Mesendoderm (in vitro differentiated cells): ENCODE data around the gene THADA.

Source experiments
- DNase-seq: peaks from one replicate; pipeline ENCODE4 v3.0.0; 2013
- H2AK5ac ChIP-seq: 2 replicates; pipeline ENCODE4 v1.6.1; 2013; ENCODE audit warnings: low read length, inconsistent platforms
- H2BK120ac ChIP-seq: 2 replicates; pipeline ENCODE4 v1.6.1; 2013; ENCODE audit warnings: low read depth, mild to moderate bottlenecking, low read length, moderate library complexity, mixed read lengths
- H2BK15ac ChIP-seq: replicated peaks from 2 replicates; pipeline ENCODE4 v1.6.1; 2013; ENCODE audit warnings: low read depth, mild to moderate bottlenecking, moderate library complexity
- H2BK5ac ChIP-seq: 2 replicates; pipeline ENCODE4 v1.6.1; 2013; ENCODE audit warnings: low read length, inconsistent platforms
- H3K18ac ChIP-seq: 2 replicates; pipeline ENCODE4 v1.6.1; 2013; ENCODE audit warnings: mild to moderate bottlenecking, low read length, mixed read lengths
- H3K23ac ChIP-seq: one replicate; pipeline ENCODE4 v1.6.1; 2013; ENCODE audit warnings: low read length
- H3K27ac ChIP-seq: 2 replicates; pipeline ENCODE4 v1.5.1; 2013; ENCODE audit warnings: low read depth, mild to moderate bottlenecking, inconsistent platforms, low read length, moderate library complexity
- H3K27me3 ChIP-seq: 2 replicates; pipeline ENCODE4 v1.6.1; 2013; ENCODE audit warnings: low read length, control low read depth, mild to moderate bottlenecking, inconsistent platforms; ENCODE audit not compliant: insufficient read depth, poor library complexity
- H3K36me3 ChIP-seq: 2 replicates; pipeline ENCODE4 v1.6.1; 2013; ENCODE audit warnings: low read length, inconsistent platforms; ENCODE audit not compliant: control insufficient read depth, insufficient read depth
- H3K4ac ChIP-seq: one replicate; pipeline ENCODE4 v1.6.1; 2013; ENCODE audit warnings: low read depth, mild to moderate bottlenecking, low read length, moderate library complexity
- H3K4me1 ChIP-seq: 2 replicates; pipeline ENCODE4 v1.6.1; 2013; ENCODE audit warnings: low read depth, low read length, inconsistent platforms; ENCODE audit not compliant: control insufficient read depth
- H3K4me2 ChIP-seq: 2 replicates; pipeline ENCODE4 v1.6.1; 2013; ENCODE audit warnings: low read length
- H3K4me3 ChIP-seq: 2 replicates; pipeline ENCODE4 v1.5.1; 2013; ENCODE audit warnings: mild to moderate bottlenecking, low read length
- H3K56ac ChIP-seq: one replicate; pipeline ENCODE4 v1.6.1; 2013; ENCODE audit warnings: low read length
- H3K79me1 ChIP-seq: 2 replicates; pipeline ENCODE4 v1.6.1; 2013; ENCODE audit warnings: low read length, inconsistent platforms
- H3K79me2 ChIP-seq: 2 replicates; pipeline ENCODE4 v1.6.1; 2013; ENCODE audit warnings: mild to moderate bottlenecking, low read length; ENCODE audit not compliant: control insufficient read depth, insufficient read depth
- H3K9ac ChIP-seq: 2 replicates; pipeline ENCODE4 v1.6.1; 2013; ENCODE audit warnings: low read length, inconsistent platforms
- H4K5ac ChIP-seq: one replicate; pipeline ENCODE4 v1.6.1; 2013; ENCODE audit warnings: low read length
- H4K8ac ChIP-seq: one replicate; pipeline ENCODE4 v1.6.1; 2013; ENCODE audit warnings: low read depth, mild to moderate bottlenecking, control low read depth, low read length, moderate library complexity
- whole genome bisulfite sequencing: extraction: QIAGEN DNeasy Blood & Tissue Kit; methylation state at CpG from one replicate; pipeline ENCODE4 v1.1.7; 2013; ENCODE audit warnings: low lambda C conversion rate, missing lambda C conversion rate; ENCODE audit not compliant: insufficient coverage; ENCODE audit errors: extremely low coverage; 5-methylcytosine and 5-hydroxymethylcytosine counted together

The THADA gene

GRCh38 chr2:43418680-43419079 lies 177.2 kb downstream of the THADA start:
- Histone ChIP-seq H2BK15ac (no peak overlapping the region), H3K79me2 (no peaks in the 10 kb centered on the region), H2BK120ac (no peak overlapping the region), H3K4me1 (no peaks in the 10 kb centered on the region), H3K4me3 (no peak overlapping the region), H3K4ac (no peak overlapping the region), H3K36me3 (no peaks in the 10 kb centered on the region), H3K79me1 (no peaks in the 10 kb centered on the region), H2AK5ac (no peak overlapping the region), H3K9ac (no peak overlapping the region), H2BK5ac (no peak overlapping the region), H4K5ac (no peak overlapping the region), H3K18ac (no peak overlapping the region), H3K23ac (no peak overlapping the region), H3K27ac (no peak overlapping the region), H3K4me2 (no peak overlapping the region), H3K56ac (no peak overlapping the region), H4K8ac (no peak overlapping the region), H3K27me3 (no peaks in the 10 kb centered on the region)
- no CpG with 5 or more reads among the region's 3 CpGs for WGBS
- DNase-seq: no peak

GRCh38 chr2:43417300-43417699 lies 178.5 kb downstream of the THADA start:
- no peak overlapping the region for H3K9ac ChIP-seq

GRCh38 chr2:43415592-43415991 lies 180.2 kb downstream of the THADA start:
- H3K27me3 ChIP-seq: no peaks in the 10 kb centered on the region
- WGBS: no CpG with 5 or more reads among the region's 7 CpGs
- no peak overlapping the region for H3K23ac ChIP-seq
- H3K4me3 ChIP-seq: no peak overlapping the region
- no peak overlapping the region for H4K5ac ChIP-seq
- H3K56ac ChIP-seq: no peak overlapping the region
- H3K79me2 ChIP-seq: no peaks in the 10 kb centered on the region
- no peaks in the 10 kb centered on the region for H3K36me3 ChIP-seq
- no peaks in the 10 kb centered on the region for H3K79me1 ChIP-seq
- no peak overlapping the region for H4K8ac ChIP-seq
- no peak for DNase-seq
- H2BK120ac ChIP-seq: no peak overlapping the region
- H3K4ac ChIP-seq: no peak overlapping the region
- no peak overlapping the region for H3K4me2 ChIP-seq
- no peak overlapping the region for H2BK5ac ChIP-seq
- H2AK5ac ChIP-seq: no peak overlapping the region
- no peak overlapping the region for H3K27ac ChIP-seq
- H3K18ac ChIP-seq: no peak overlapping the region
- no peaks in the 10 kb centered on the region for H3K4me1 ChIP-seq
- H2BK15ac ChIP-seq: no peak overlapping the region
- H3K9ac ChIP-seq: no peak overlapping the region

More at GRCh38 chr2:43417300-43417699, 178.5 kb downstream of the THADA start:
- H3K56ac ChIP-seq: no peak overlapping the region
- H3K23ac ChIP-seq: no peak overlapping the region
- H2BK120ac ChIP-seq: no peak overlapping the region
- no peak overlapping the region for H3K18ac ChIP-seq
- H3K4me3 ChIP-seq: no peak overlapping the region
- no peak overlapping the region for H3K4ac ChIP-seq
- H3K79me1 ChIP-seq: no peaks in the 10 kb centered on the region
- H4K5ac ChIP-seq: no peak overlapping the region
- H3K27me3 ChIP-seq: no peaks in the 10 kb centered on the region
- H3K36me3 ChIP-seq: no peaks in the 10 kb centered on the region
- H3K27ac ChIP-seq: no peak overlapping the region
- H4K8ac ChIP-seq: no peak overlapping the region
- no CpG with 5 or more reads among the region's 1 CpG for WGBS
- no peak overlapping the region for H2BK5ac ChIP-seq
- no peak overlapping the region for H3K4me2 ChIP-seq
- H3K4me1 ChIP-seq: no peaks in the 10 kb centered on the region
- H3K79me2 ChIP-seq: no peaks in the 10 kb centered on the region
- DNase-seq: no peak
- H2AK5ac ChIP-seq: no peak overlapping the region
- no peak overlapping the region for H2BK15ac ChIP-seq

GRCh38 chr2:43414586-43415135 lies 181.2 kb downstream of the THADA start:
- peak; percentile 45 for DNase-seq
- Histone ChIP-seq H3K18ac (no peak overlapping the region), H2BK120ac (no peak overlapping the region), H3K4me1 (no peaks in the 10 kb centered on the region), H3K4ac (no peak overlapping the region), H3K9ac (no peak overlapping the region), H4K5ac (no peak overlapping the region), H3K36me3 (no peaks in the 10 kb centered on the region), H2BK5ac (no peak overlapping the region), H2BK15ac (no peak overlapping the region), H3K56ac (no peak overlapping the region), H3K23ac (no peak overlapping the region), H3K27me3 (no peaks in the 10 kb centered on the region), H3K4me3 (no peak overlapping the region), H4K8ac (no peak overlapping the region), H3K79me2 (no peaks in the 10 kb centered on the region), H3K79me1 (no peaks in the 10 kb centered on the region), H2AK5ac (no peak overlapping the region), H3K4me2 (no peak overlapping the region), H3K27ac (no peak overlapping the region)
- 100% methylated on average over 2 of the region's 4 CpGs for WGBS

GRCh38 chr2:43414033-43414432 lies 181.8 kb downstream of the THADA start:
- H3K4me2 ChIP-seq: no peak overlapping the region
- no peak overlapping the region for H3K4me3 ChIP-seq
- no peak overlapping the region for H3K23ac ChIP-seq
- no peak overlapping the region for H2BK120ac ChIP-seq
- no peaks in the 10 kb centered on the region for H3K79me1 ChIP-seq
- no peaks in the 10 kb centered on the region for H3K79me2 ChIP-seq
- H3K4me1 ChIP-seq: no peaks in the 10 kb centered on the region
- no peak overlapping the region for H3K18ac ChIP-seq
- H3K36me3 ChIP-seq: no peaks in the 10 kb centered on the region
- DNase-seq: no peak
- no peak overlapping the region for H3K9ac ChIP-seq
- no peak overlapping the region for H2BK15ac ChIP-seq
- no peaks in the 10 kb centered on the region for H3K27me3 ChIP-seq
- H3K56ac ChIP-seq: no peak overlapping the region
- no peak overlapping the region for H3K4ac ChIP-seq
- no peak overlapping the region for H4K5ac ChIP-seq
- no CpG with 5 or more reads among the region's 2 CpGs for WGBS
- H2AK5ac ChIP-seq: no peak overlapping the region
- H3K27ac ChIP-seq: no peak overlapping the region
- H4K8ac ChIP-seq: no peak overlapping the region
- H2BK5ac ChIP-seq: no peak overlapping the region

- H3K18ac ChIP-seq: no peak overlapping the region
- H3K27me3 ChIP-seq: no peaks in the 10 kb centered on the region
- no peak overlapping the region for H3K9ac ChIP-seq
- no CpG with 5 or more reads among the region's 3 CpGs for WGBS
- no peak for DNase-seq
- no peak overlapping the region for H3K4ac ChIP-seq
- H3K79me2 ChIP-seq: no peaks in the 10 kb centered on the region
- no peak overlapping the region for H3K23ac ChIP-seq
- no peak overlapping the region for H4K8ac ChIP-seq
- H4K5ac ChIP-seq: no peak overlapping the region
- H2BK5ac ChIP-seq: no peak overlapping the region
- no peaks in the 10 kb centered on the region for H3K36me3 ChIP-seq
- H2BK120ac ChIP-seq: no peak overlapping the region
- H3K4me1 ChIP-seq: no peaks in the 10 kb centered on the region
- no peak overlapping the region for H3K4me3 ChIP-seq
- no peak overlapping the region for H2BK15ac ChIP-seq
- no peak overlapping the region for H2AK5ac ChIP-seq
- no peak overlapping the region for H3K4me2 ChIP-seq
- no peak overlapping the region for H3K27ac ChIP-seq
- no peaks in the 10 kb centered on the region for H3K79me1 ChIP-seq
- H3K56ac ChIP-seq: no peak overlapping the region
These were observed 183.6 kb downstream of the THADA start for GRCh38 chr2:43412114-43412753.
